Psoas muscle (tissue), 8 donors: ENCODE measurements around the gene AANAT. TPM values are rescaled to one million over a fixed set of nuclear protein-coding genes. Genes with fewer than 3 reads are reported as not detected.

Source experiments
- ATAC-seq, 4 donors: fragments of 200-7000 bp; cut with Tn5 transposase; one replicate each; pipeline ENCODE4 v1.9.1; 2020; ENCODE audit warnings: moderate library complexity in 3 of 4, mild to moderate bottlenecking in 2 of 4
- DNase-seq, 2 donors: peaks; one replicate each; pipeline ENCODE4 v3.0.0-alpha.2; 2020
- H3K27ac ChIP-seq: fragments of 200-600 bp; one replicate; pipeline ENCODE4 v1.8.0; 2022
- H3K27me3 ChIP-seq, 3 donors: fragments of 200-600 bp in 1 of 3; one replicate each; pipeline versions ENCODE4 v1.6.1 to v1.8.0; 2013 to 2022; ENCODE audit warnings: low read length in 2 of 3, mild to moderate bottlenecking in 2 of 3, moderate library complexity in 1 of 3; ENCODE audit not compliant: insufficient read depth in 3 of 3
- H3K36me3 ChIP-seq, 2 donors: fragments of 200-600 bp in 1 of 2; one replicate each; pipeline versions ENCODE4 v1.6.1 to v1.8.0; 2013 to 2022; ENCODE audit warnings: low read depth in 1 of 2, mild to moderate bottlenecking in 1 of 2, moderate library complexity in 1 of 2; ENCODE audit not compliant: insufficient read depth in 1 of 2
- H3K4me1 ChIP-seq: fragments of 200-600 bp; one replicate; pipeline ENCODE4 v1.8.0; 2022
- H3K4me3 ChIP-seq: fragments of 200-600 bp; one replicate; pipeline ENCODE4 v1.8.0; 2022; ENCODE audit warnings: mild to moderate bottlenecking
- H3K9me3 ChIP-seq: fragments of 200-600 bp; one replicate; pipeline ENCODE4 v1.8.0; 2022
- WGBS, 3 donors: extraction: QIAGEN DNeasy Blood & Tissue Kit; methylation state at CpG; one replicate each; pipeline versions ENCODE4 v1.1.6 to v1.1.7; 2013; 5-methylcytosine and 5-hydroxymethylcytosine counted together
- intact Hi-C, 2 donors: fragments of 100-400 bp; cut with DNase I; formaldehyde crosslinking; loops; one replicate each; pipeline versions ENCODE4 v1.11.0 to v1.14.2; 2022
- polyA plus RNA-seq, 3 donors: library from polyadenylated mRNA; stranded (reverse); fragments of 200-250 nt; gene quantifications; one replicate each; pipeline ENCODE4 v1.2.3, GENCODE V29; 2013
- total RNA-seq, 4 donors: library from RNA; stranded (reverse); fragmentation: NEBNext Ultra II Directional in 2 of 4; extraction: Animal tissue kit (Norgen Biotek cat#: 25700) in 2 of 4; gene quantifications; one replicate each; pipeline versions ENCODE4 v1.2.1 to v1.2.4, GENCODE V29; 2021 to 2023
- TF ChIP-seq, protein P1 (sequence below): fragments of 200-600 bp; IDR thresholded peaks from one replicate; pipeline ENCODE4 v1.8.0; 2022; ENCODE audit warnings: antibody characterized with exemption
- donor health status: healthy with polysubstance abuse.
- donor health status: DM: no; HTN: no; CAD: no; lungs with moderate emphysema.
- donor health status: Bipolar disorder and iron deficiency.
- donor health status: healthy.
- donor health status: DM: yes; HTN: yes; CAD: no.
- donor health status: DM: no; HTN: no; CAD: no.
- donor health status: DM: no; HTN: no; CAD: no.
- donor health status: DM: yes; HTN: yes; CAD: no.

The AANAT gene
- total and polyA plus RNA-seq, 7 donors = 0.09 to 0.13 TPM; not detected in 5

DNA sequence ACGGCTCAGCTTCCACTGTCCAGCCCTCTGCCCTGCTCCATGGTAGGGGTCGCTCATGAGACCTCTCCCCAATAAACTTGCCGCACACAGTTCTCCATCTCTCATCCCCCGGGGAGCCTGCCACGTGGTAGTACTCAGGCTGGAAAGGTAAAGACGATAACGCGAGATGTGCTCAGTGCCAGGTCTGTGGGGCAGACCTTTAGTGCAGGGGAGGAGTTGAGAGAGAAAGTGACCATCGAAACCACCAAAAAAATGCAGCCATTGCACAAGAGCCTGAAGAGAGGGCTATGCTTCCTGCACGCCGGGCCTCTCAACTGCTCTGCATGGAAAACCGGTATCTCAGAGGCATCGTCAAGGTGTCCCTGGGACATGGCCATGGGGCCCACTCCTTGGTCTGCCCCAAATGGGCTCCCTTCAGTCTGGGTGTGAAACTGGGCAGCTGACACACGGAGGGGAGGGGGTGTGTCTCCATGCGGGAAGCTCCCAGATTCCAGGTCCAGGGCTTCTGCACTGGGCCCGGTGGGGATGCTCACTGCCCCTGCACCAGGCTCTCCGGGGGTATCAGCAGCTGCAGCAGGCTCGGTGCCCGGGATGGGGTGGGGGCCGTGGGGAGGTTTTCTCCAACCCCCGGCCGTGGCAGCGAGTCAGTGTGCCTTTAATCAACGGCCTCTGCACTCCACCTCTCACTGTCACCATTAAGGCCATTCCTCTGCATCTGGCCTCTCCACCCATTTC is 4.7 kb upstream of the AANAT start:
- TF ChIP-seq, protein P1, sequence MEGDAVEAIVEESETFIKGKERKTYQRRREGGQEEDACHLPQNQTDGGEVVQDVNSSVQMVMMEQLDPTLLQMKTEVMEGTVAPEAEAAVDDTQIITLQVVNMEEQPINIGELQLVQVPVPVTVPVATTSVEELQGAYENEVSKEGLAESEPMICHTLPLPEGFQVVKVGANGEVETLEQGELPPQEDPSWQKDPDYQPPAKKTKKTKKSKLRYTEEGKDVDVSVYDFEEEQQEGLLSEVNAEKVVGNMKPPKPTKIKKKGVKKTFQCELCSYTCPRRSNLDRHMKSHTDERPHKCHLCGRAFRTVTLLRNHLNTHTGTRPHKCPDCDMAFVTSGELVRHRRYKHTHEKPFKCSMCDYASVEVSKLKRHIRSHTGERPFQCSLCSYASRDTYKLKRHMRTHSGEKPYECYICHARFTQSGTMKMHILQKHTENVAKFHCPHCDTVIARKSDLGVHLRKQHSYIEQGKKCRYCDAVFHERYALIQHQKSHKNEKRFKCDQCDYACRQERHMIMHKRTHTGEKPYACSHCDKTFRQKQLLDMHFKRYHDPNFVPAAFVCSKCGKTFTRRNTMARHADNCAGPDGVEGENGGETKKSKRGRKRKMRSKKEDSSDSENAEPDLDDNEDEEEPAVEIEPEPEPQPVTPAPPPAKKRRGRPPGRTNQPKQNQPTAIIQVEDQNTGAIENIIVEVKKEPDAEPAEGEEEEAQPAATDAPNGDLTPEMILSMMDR = no peak
- no peaks in the 10 kb centered on the region for H3K36me3 ChIP-seq
- no peak overlapping the region for H3K4me3 ChIP-seq
- DNase-seq (no peak), ATAC-seq (no peak)
- no peaks in the 10 kb centered on the region for H3K9me3 ChIP-seq
- H3K4me1 ChIP-seq = no peaks in the 10 kb centered on the region
- WGBS, 3 donors = 64 to 74% (median 73%) methylated on average over 23 to 24 of the region's 24 CpGs
- H3K27ac ChIP-seq = no peak overlapping the region
- intact Hi-C loops = no loop called here
- H3K27me3 ChIP-seq = no peaks in the 10 kb centered on the region

DNA sequence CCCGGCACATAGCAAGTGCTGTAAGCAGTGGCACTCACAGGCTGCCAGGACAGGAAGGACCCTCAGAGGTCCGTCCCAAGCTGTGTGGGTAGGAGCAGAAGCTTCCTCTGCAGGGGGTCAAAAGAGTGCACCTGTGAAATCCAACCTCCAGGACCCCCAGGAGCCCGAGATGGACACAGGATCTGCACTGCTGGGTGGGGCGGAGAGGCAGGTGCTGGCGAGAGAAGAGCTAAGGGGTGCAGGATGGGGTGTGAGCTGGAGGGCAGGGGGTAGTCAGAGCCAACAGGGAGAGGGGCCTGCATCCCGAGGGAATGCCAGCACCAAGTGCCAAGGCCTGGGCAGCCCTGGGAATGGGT is 650 bp upstream of the AANAT start:
- WGBS, 3 donors = 79 to 89% (median 84%) methylated on average over 6 of the region's 6 CpGs
- no peak overlapping the region for H3K4me3 ChIP-seq
- ATAC-seq = no peak
- TF ChIP-seq, protein P1 = no peak
- H3K4me1 ChIP-seq = no peaks in the 10 kb centered on the region
- H3K9me3 ChIP-seq = no peaks in the 10 kb centered on the region
- DNase-seq = peak in 1 of 2 donors; percentile 45
- intact Hi-C loops = loop anchor here (1.0 to 2.0 kb wide), 2 partner anchors 40 kb away; no protein-coding TSS in a partner anchor
- H3K27ac ChIP-seq = no peak overlapping the region
- H3K27me3 ChIP-seq = no peaks in the 10 kb centered on the region
- H3K36me3 ChIP-seq = peaks cover 0 to 11% of the 10 kb centered on the region in 2 donors

DNA sequence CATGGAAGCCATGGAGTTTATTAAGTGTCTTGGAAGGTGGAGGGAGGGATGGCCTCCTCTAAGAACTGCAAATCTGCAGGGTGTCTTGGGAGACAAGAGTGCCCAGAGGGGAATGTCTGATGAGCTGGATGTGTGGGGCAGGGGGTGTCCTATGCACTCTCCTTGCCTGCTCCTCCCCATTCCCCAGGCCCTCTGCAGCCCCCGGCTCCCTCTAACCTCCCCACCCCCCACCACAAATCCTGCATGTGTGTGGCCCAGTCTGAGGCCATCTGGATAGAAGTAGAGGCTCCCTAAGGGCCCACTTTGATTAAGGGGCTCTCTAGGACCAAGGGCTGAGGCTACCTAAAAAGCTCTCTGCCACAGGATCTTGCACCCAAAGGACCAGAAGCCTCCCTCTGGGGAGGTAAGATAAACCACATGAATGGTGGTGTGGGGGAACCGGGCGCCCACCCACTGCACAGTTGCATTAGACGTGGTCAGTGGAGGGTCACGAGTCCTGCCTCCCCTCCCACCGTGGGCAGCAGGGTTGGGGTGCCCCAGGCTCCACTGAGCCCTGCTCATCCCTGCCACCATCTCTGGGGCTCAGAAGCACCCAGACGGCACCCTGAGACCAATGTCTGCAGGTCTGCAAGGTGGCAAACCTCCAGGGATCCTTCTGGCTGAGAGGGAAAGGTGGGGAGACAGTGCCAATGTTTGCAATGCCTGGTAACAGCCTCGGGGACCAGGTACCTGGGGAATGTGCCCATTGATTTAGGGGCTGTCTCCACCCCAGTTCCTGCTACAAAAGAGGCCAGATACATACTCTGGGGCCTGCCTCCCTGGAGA is 618 bp downstream of the AANAT start:
- Histone ChIP-seq H3K36me3 (peaks cover 0 to 24% of the 10 kb centered on the region in 2 donors), H3K4me1 (no peaks in the 10 kb centered on the region), H3K4me3 (no peak overlapping the region), H3K27ac (no peak overlapping the region), H3K27me3 (no peaks in the 10 kb centered on the region), H3K9me3 (no peaks in the 10 kb centered on the region)
- WGBS, 3 donors = 72 to 82% (median 77%) methylated on average over 8 of the region's 8 CpGs
- TF ChIP-seq, protein P1 = no peak
- ATAC-seq (no peak), DNase-seq (no peak)
- intact Hi-C loops = loop anchor here in 1 of 2 donors (2.0 kb wide), 1 partner anchor 39 kb away; no protein-coding TSS in a partner anchor

DNA sequence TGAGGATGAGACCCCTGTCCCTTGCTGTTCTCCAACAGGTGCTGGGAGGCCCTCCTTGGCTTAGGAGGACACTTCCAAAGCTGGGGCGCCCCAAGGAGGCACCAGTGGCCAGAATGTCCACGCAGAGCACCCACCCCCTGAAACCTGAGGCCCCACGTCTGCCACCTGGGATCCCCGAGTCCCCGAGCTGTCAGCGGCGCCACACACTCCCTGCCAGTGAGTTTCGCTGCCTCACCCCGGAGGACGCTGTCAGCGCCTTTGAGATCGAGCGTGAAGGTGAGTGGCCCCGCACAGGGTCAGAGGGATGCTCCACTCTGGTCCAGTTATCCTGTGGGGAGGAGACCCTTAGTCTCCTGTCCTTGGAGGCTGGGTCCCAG is 1.2 kb downstream of the AANAT start:
- ATAC-seq (no peak), DNase-seq (peak in 1 of 2 donors; percentile 41)
- Histone ChIP-seq H3K27me3 (no peaks in the 10 kb centered on the region), H3K4me1 (no peaks in the 10 kb centered on the region), H3K9me3 (no peaks in the 10 kb centered on the region), H3K27ac (no peak overlapping the region), H3K36me3 (peaks cover 0 to 30% of the 10 kb centered on the region in 2 donors), H3K4me3 (no peak overlapping the region)
- intact Hi-C loops = no loop called here
- 85 to 89% (median 89%) methylated on average over 14 of the region's 14 CpGs for WGBS, 3 donors
- TF ChIP-seq, protein P1 = no peak
